ENCODE data around the gene LAMTOR3.

Gene LAMTOR3, protein sequence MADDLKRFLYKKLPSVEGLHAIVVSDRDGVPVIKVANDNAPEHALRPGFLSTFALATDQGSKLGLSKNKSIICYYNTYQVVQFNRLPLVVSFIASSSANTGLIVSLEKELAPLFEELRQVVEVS

DNA sequence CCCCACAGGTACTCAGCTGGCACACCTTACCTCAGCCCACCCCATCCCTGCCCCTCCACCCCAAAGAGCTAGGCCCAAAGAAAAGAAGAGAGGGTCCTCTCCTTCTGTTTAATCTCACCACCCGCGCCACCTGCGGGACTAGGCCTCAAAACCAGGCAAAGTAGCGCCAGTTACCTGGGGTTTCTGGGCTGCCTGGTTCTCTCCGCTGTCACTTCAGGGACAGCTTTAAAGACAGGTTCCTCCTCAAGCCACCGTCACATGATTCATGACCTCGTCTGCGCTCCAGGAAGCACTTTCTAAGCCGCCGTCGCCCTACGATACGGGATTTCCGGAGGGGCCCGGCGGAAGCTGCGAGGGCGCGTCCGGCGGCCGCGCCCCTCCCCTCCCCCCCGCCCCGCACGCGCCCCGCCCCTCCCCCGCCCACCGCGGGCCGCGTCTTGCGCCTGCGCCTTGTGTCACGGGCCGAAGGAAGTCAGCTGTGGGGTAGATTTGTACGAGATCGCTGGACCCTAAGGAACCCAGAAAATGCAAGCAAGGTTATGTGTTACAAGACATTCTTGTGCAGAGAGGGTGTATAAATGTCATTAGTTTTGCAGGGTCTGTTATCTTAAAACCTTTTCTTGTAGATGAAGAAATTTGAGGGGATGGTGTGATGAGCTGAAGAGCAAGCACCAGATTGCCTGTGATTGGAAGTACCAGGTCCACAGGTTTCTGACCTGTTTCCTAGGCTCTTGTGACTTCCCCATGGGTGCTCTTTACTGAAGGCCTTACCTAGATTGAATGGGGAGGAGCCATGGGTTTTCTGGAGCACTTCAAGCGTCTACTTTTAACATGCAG lies at the start of gene LAMTOR3:
TSS of gene LAMTOR3 (minus strand) at position 267 of the 837 bp plus-strand sequence. CDS start 464 bp downstream, outside the sequence.
- TF ChIP-seq, protein P1, sequence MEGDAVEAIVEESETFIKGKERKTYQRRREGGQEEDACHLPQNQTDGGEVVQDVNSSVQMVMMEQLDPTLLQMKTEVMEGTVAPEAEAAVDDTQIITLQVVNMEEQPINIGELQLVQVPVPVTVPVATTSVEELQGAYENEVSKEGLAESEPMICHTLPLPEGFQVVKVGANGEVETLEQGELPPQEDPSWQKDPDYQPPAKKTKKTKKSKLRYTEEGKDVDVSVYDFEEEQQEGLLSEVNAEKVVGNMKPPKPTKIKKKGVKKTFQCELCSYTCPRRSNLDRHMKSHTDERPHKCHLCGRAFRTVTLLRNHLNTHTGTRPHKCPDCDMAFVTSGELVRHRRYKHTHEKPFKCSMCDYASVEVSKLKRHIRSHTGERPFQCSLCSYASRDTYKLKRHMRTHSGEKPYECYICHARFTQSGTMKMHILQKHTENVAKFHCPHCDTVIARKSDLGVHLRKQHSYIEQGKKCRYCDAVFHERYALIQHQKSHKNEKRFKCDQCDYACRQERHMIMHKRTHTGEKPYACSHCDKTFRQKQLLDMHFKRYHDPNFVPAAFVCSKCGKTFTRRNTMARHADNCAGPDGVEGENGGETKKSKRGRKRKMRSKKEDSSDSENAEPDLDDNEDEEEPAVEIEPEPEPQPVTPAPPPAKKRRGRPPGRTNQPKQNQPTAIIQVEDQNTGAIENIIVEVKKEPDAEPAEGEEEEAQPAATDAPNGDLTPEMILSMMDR (IDR thresholded peaks at IDR 0.05), result no peak

DNA sequence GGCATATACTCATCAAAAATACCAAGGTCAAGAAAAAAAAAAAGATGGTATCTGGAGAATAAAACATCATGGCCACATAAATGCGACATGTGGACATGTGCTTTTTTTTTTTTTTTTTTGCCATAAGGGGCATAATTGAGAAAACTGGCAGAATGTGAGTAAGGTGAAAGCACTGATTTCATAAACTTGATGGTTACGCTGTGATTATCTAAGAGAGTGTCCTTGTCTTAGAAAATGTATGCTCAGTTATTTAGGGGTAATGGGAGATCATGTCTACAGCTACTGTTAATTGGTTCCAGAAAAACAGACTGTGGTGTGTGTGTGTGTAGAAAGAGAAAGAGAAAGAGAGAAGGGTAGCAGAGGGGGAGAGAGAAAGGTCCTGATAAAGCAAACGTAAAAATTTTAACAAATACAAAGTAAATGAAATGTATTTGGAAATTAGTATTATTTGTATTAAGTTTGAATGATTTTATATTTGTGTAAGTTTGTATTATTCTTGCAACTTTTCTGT lies 44.1 kb upstream of the LAMTOR3 start:
- TF ChIP-seq, protein P1 (IDR thresholded peaks at IDR 0.05), result no peak

DNA sequence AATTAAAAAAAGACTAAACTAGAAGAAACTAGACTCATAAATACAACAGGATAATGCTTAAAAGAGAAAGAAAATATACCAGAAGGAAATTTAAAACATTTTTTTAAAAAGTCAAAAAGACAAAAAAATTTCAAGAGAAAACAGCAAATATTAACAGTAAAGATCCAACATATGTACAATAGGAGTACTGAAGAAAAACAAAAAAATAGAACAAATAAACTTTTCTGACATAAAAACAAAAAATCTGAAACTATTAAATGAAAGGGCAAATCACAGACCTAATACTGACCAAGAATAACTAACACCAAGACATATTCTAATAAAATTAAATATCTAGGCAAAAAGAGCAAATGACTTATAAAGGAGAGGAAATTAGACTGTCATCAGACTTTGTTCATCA lies 40.7 kb upstream of the LAMTOR3 start:
- TF ChIP-seq, protein P1 (IDR thresholded peaks at IDR 0.05), result no peak

DNA sequence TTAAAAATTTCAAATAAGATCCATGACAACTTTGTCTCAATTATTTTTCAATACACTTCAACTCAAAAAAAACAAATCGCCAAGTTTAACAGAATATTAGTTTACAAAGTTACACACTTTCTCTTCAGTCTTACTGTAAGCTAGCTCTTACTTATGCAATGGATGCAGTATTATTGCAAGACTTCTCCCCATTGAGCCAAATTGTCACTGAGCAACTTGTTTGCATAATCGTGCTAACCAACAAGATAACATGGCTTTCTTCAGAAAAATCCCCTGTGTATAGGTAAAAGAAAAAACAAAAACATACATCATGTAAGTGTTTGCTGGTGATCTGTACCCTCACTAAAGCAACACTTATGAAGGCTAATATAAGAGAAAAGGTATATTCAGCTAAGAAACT lies 33.3 kb upstream of the LAMTOR3 start:
- TF ChIP-seq, protein P1 (IDR thresholded peaks at IDR 0.05), result no peak

DNA sequence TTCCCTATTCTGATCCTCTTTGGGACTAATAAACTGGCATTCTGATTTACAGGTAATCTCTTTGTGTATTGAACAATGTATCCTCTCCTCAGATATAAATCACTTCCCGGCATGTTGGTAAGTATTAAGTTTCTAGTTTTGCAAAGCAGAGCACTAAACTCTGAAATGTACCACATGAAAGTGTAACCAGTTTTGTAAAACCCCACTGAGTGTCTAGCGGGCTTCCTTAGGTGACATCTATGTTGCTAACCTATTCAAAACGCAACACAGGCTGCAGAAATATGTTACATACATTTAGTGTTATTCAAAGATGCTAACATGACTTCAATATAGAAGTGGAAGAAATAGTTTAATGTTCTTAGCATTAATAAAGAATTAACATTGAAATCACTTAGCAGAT lies 26.9 kb upstream of the LAMTOR3 start:
- TF ChIP-seq, protein P1 (IDR thresholded peaks at IDR 0.05), result no peak

DNA sequence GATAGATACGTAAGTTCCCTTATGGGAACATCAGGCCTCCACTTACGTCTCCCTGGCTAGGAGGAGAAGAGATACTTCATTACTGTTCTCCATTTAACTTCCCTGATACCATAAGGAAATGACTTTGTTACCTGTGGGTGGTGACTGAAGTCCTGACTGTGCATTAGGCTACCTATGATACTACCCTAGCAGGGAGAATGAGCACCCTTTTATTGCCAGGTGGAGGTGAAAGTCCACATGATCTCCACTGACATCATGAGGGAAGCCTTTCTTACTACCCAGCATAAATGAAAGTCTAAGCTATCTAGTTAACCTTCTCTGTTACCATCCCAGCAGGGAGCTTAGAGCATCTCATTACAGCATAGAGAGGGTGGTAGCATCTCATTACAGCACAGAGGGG lies 24.4 kb upstream of the LAMTOR3 start:
- TF ChIP-seq, protein P1 (IDR thresholded peaks at IDR 0.05), result no peak

DNA sequence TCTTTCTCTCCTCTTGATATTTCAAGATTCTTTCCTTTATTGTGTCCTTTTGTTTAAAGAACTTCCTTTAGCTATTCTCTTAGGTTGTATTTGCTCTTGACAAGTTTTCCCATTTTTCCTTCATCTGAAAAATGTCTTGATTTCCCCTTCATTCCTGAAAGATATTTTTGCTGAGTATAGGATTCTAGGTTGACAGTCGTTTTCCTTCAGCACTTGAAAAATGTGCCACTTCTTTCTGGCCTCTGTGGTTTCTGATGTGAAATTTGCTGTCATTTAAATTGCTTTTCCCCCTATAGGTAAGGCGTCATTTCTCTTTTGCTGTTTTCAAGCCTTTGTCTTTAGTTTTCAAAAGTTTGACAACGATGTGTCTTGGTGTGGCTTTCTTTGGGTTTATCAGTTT lies 23.3 kb upstream of the LAMTOR3 start:
- TF ChIP-seq, protein P1 (IDR thresholded peaks at IDR 0.05), result no peak

Measured in LNCAP (cell line).